ENCODE data around the gene WAPL.
"Not testable (repeated sequence)": the region's sequence is repeated elsewhere in the genome, so short reads cannot be mapped to it uniquely, and the experiment has no call there.

The WAPL gene

GRCh38 chr10:86533328-86533727 lies 11.7 kb upstream of the WAPL start:
- no peak for TF ChIP-seq CTCF (IDR thresholded peaks at IDR 0.05; ENCODE audit: low read depth, low read length)
- no peak overlapping the region for H3K4me3 ChIP-seq (ENCODE audit: low read depth, low read length)

- not testable (repeated sequence) for H3K4me3 ChIP-seq (ENCODE audit: low read depth, low read length)
Measured at GRCh38 chr10:86528736-86529135, 7.1 kb upstream of the WAPL start.

- H3K4me3 ChIP-seq (ENCODE audit: low read depth, low read length): no peak overlapping the region
- no peak for TF ChIP-seq CTCF (IDR thresholded peaks at IDR 0.05; ENCODE audit: low read depth, low read length)
Measured at GRCh38 chr10:86526606-86527005, 5.0 kb upstream of the WAPL start.

GRCh38 chr10:86525713-86526112 lies 4.1 kb upstream of the WAPL start:
- not testable (repeated sequence) for H3K4me3 ChIP-seq (ENCODE audit: low read depth, low read length)

- TF ChIP-seq CTCF (IDR thresholded peaks at IDR 0.05; ENCODE audit: low read depth, low read length): no peak
- no peak overlapping the region for H3K4me3 ChIP-seq (ENCODE audit: low read depth, low read length)
Measured at GRCh38 chr10:86524225-86524962, 2.8 kb upstream of the WAPL start.

- TF ChIP-seq CTCF (IDR thresholded peaks at IDR 0.05; ENCODE audit: low read depth, low read length): no peak
- no peak overlapping the region for H3K4me3 ChIP-seq (ENCODE audit: low read depth, low read length)
Measured at GRCh38 chr10:86523348-86523747, 1.8 kb upstream of the WAPL start.

GRCh38 chr10:86522510-86522855 lies 891 bp upstream of the WAPL start:
- TF ChIP-seq CTCF (IDR thresholded peaks at IDR 0.05; ENCODE audit: low read depth, low read length): no peak
- peak overlapping the region; percentile 85 for H3K4me3 ChIP-seq (ENCODE audit: low read depth, low read length)

- TF ChIP-seq CTCF (IDR thresholded peaks at IDR 0.05; ENCODE audit: low read depth, low read length): no peak
- H3K4me3 ChIP-seq (ENCODE audit: low read depth, low read length): peak overlapping the region; percentile 85
Measured at GRCh38 chr10:86520871-86521677, 518 bp downstream of the WAPL start.

Measured in WI38 (cell line).